Motor neuron (in vitro differentiated cells): ENCODE results near the gene CELA3B. TPM values are rescaled to one million over a fixed set of nuclear protein-coding genes. Genes with fewer than 3 reads are reported as not detected.
A peak's percentile ranks its signal among the peaks of the same experiment; 100 is the strongest.
"Not testable (repeated sequence)": the region's sequence is repeated elsewhere in the genome, so short reads cannot be mapped to it uniquely, and the experiment has no call there.

Experiments
- ATAC-seq, 8 experiments: fragments of 200-7000 bp; cut with Tn5 transposase; replicated peaks in 6 of 8; 2 replicates each; pipeline ENCODE4 v1.8.0; 2021; ENCODE audit warnings: mild to moderate bottlenecking in 8 of 8, moderate library complexity in 8 of 8
- H3K27ac ChIP-seq, 2 donors: fragments of 250-450 bp; sonication (Bioruptor Pico); 2 replicates each; pipeline ENCODE4 v1.9.0; 2021; ENCODE audit warnings: antibody characterized with exemption in 2 of 2, mild to moderate bottlenecking in 2 of 2, moderate library complexity in 1 of 2
- H3K4me1 ChIP-seq, 2 donors: fragments of 250-450 bp; sonication (Bioruptor Pico); replicated peaks in 1 of 2; 2 replicates each; pipeline ENCODE4 v1.6.1; 2021; ENCODE audit warnings: antibody characterized with exemption in 2 of 2, mild to moderate bottlenecking in 2 of 2, moderate library complexity in 1 of 2
- H3K4me3 ChIP-seq, 5 donors: fragments of 250-450 bp; sonication (Bioruptor Pico); 2 replicates each; pipeline ENCODE4 v1.9.0; 2021; ENCODE audit warnings: antibody characterized with exemption in 5 of 5, mild to moderate bottlenecking in 5 of 5, moderate library complexity in 4 of 5
- WGBS, 10 experiments: fragments of 450-650 bp; shearing (Covaris generic); methylation state at CpG; one replicate each; pipeline ENCODE4 v1.0.0; 2022; 5-methylcytosine and 5-hydroxymethylcytosine counted together
- in situ Hi-C, 9 experiments: fragments of 400-800 bp; cut with MboI; loops; one replicate each; pipeline ENCODE4 v1.15.0; 2021; ENCODE audit warnings: low sequenced_read_pairs in 9 of 9, low pct_unique_long_range_greater_than_20kb in 2 of 9; ENCODE audit not compliant: unreplicated experiment in 9 of 9
- total RNA-seq, 8 experiments: library from RNA; unstranded; fragments of 300-600 nt; gene quantifications; 2 replicates each; pipeline versions ENCODE4 v1.2.3 to v1.2.4, GENCODE V29; 2022

CELA3B gene
- total RNA-seq, 8 experiments from 2014 or later = not detected

- not testable (repeated sequence) for ATAC-seq, H3K27ac ChIP-seq, H3K4me3 ChIP-seq, H3K4me1 ChIP-seq
- in situ Hi-C loops = loop anchor here in 4 of 9 experiments (25.0 kb wide), 4 partner anchors 261 to 736 kb away; no protein-coding TSS in a partner anchor
- 32 to 40% methylated on average over 1 to 2 of the region's 2 CpGs; no CpG with 5 or more reads in 8 of the 10 experiments for WGBS, 10 experiments
These were observed 3.8 kb upstream of the CELA3B start for GRCh38 chr1:21972973-21973441.

DNA sequence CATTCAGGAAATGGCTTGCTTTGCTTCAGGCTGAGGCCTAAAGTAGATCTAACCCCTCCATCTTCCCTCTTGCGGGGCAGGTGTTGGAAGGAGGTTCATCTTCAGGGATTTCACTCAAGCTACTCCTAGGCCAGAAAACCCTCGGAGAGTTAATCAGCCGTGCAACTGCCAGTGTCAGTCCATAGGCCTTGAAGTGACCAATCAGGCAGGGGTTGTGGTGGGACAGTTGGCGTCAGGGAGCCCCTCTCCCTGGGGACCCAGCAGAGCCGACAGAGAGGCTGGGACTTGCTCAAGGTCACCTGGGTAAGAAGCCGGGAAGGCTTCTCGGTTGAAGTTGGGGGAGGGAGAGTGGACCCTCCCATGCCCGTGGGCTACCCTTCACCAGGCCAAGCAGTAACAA is 2.9 kb upstream of the CELA3B start:
- 67 to 90% (median 73%) methylated on average over 2 to 3 of the region's 8 CpGs; no CpG with 5 or more reads in 7 of the 10 experiments for WGBS, 10 experiments
- not testable (repeated sequence) for H3K27ac ChIP-seq, H3K4me3 ChIP-seq, H3K4me1 ChIP-seq
- ATAC-seq = peak in 1 of 8 experiments; percentile 17
- in situ Hi-C loops = loop anchor here in 4 of 9 experiments (25.0 kb wide), 4 partner anchors 262 to 737 kb away; no protein-coding TSS in a partner anchor

DNA sequence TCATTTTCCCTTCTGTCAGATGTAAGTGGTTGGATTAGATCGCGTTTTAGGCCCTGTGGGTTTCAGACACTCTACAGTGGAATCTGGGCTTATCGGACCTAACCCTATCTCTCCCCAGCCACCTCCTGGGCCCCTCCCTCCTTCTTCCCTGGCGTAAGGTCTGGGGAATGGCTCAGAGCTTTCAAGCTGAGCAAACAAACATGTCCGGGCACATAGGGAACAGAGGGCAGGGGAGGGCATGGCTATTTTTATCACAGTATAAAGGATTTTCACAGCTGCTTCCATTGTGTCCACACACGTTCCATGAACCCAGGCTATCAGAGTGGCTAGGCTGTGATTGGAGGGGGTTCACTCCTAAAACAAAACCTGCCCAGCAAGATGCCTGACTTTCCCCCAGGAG is 2.1 kb upstream of the CELA3B start:
- H3K27ac ChIP-seq, H3K4me1 ChIP-seq, H3K4me3 ChIP-seq: not testable (repeated sequence)
- in situ Hi-C loops = loop anchor here in 4 of 9 experiments (25.0 kb wide), 4 partner anchors 262 to 737 kb away; no protein-coding TSS in a partner anchor
- WGBS, 10 experiments = 0 to 60% methylated on average over 1 of the region's 6 CpGs; no CpG with 5 or more reads in 8 of the 10 experiments
- ATAC-seq = peak in 1 of 8 experiments; percentile 87

DNA sequence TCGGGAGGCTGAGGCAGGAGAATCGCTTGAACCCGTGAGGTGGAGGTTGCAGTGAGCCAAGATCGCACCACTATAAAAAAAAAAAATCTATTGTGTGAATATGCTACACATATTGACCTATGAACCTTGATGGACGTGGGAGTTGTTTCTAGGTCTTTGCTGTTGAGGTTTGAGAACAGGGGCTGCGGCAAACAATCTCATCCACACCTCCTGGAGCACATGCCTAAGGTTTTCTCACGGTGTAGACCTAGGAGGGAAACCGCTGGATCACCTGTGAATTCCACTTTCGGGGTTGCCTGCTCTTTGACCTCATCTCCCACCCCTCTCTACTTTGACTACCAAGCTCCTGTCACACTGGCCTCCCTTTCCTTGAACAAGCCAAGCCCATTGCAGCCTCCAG is 1.5 kb upstream of the CELA3B start:
- ATAC-seq, H3K4me3 ChIP-seq, H3K4me1 ChIP-seq, H3K27ac ChIP-seq, in situ Hi-C loops: not testable (repeated sequence)
- 70 to 100% (median 96%) methylated on average over 3 to 5 of the region's 9 CpGs; no CpG with 5 or more reads in 6 of the 10 experiments for WGBS, 10 experiments

DNA sequence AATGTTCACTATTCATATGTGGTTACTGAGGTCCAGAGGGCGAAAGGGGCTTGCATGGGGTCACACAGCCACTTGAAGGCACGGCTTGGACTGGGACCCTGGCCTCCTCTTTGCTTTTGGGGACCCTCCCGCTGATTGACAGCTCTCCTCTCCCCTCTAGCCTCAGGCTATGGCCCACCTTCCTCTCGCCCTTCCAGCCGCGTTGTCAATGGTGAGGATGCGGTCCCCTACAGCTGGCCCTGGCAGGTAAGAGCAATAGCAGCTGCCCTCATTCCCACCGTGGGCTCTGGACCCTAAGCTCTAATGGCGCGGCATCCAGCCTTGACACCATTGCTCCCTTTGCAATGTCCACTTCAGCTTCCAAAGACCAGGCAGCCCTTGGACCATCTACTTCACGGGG is 1.4 kb downstream of the CELA3B start:
- in situ Hi-C loops, ATAC-seq, H3K4me1 ChIP-seq, H3K4me3 ChIP-seq, H3K27ac ChIP-seq: not testable (repeated sequence)
- 88 to 100% (median 95%) methylated on average over 1 to 8 of the region's 11 CpGs; no CpG with 5 or more reads in 7 of the 10 experiments for WGBS, 10 experiments

- ATAC-seq = peak in 3 of 8 experiments; percentile 60 to 71 (median 66)
- in situ Hi-C loops, H3K27ac ChIP-seq, H3K4me3 ChIP-seq, H3K4me1 ChIP-seq: not testable (repeated sequence)
- 100% methylated on average over 1 of the region's 21 CpGs; no CpG with 5 or more reads in 9 of the 10 experiments for WGBS, 10 experiments
These were observed 3.8 kb downstream of the CELA3B start for GRCh38 chr1:21980515-21981220.

DNA sequence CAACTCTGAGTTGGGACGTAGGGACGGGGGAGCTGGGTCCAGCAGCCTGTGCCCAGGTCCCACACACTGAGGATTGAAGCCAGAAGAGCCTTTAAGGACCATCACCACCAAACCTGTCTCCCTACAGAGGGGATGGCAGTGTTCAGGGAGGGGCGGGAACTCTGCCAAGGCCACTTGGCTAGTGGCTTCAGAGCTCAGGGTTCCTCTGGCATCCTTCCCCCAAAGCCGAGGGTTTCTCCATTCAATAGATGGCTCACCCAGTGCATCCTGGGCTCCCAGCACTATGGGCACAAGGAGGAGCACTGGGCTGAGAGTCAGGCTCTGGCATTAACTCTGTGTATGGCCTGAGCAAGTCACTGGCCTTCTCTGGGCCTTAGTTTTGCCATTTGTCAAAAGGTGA is 4.4 kb downstream of the CELA3B start:
- in situ Hi-C loops, H3K4me1 ChIP-seq, ATAC-seq, H3K27ac ChIP-seq, H3K4me3 ChIP-seq: not testable (repeated sequence)
- WGBS, 10 experiments = 50 to 100% methylated on average over 1 of the region's 4 CpGs; no CpG with 5 or more reads in 8 of the 10 experiments

DNA sequence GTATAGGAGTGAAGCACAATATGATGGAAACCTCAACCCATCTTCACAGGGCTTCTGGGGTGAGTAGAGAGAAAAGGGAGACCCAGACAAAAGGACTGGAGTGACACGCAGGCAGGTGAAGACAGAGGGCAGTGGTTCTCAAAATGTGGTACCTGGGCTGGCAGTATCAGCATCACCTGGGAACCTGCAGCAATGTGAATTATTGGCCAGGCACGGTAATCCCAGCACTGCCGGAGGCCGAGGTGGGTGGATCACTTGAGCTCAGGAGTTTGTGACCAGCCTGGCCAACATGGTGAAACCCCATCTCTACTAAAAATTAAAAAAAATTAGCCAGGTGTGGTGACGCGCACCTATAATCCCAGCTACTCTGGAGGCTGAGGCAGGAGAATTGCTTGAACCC is 5.3 kb downstream of the CELA3B start:
- in situ Hi-C loops, H3K4me1 ChIP-seq, H3K4me3 ChIP-seq, H3K27ac ChIP-seq, ATAC-seq: not testable (repeated sequence)
- 40 to 100% (median 78%) methylated on average over 1 to 5 of the region's 6 CpGs; no CpG with 5 or more reads in 4 of the 10 experiments for WGBS, 10 experiments

GRCh38 chr1:21983539-21983938 is 6.7 kb downstream of the CELA3B start:
- 67 to 100% methylated on average over 1 to 2 of the region's 15 CpGs; no CpG with 5 or more reads in 8 of the 10 experiments for WGBS, 10 experiments
- in situ Hi-C loops = not testable (repeated sequence)

DNA sequence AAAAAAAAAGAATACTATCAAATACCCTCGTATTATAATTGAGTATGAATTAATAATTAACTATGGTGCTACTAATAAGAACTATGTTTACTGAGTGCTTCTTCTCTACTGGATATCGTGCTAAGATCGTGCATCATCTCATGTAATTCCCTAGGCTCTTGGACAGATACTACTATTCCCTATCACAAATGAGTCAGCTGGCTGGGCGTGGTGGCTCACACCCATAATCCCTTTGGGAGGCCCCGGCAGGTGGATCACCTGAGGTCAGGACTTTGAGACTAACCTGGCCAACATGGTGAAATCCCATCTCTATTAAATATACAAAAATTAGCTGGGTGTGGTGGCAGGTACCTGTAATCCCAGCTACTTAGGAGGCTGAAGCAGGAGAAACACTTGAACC is 9.1 kb downstream of the CELA3B start:
- H3K4me1 ChIP-seq, in situ Hi-C loops, H3K4me3 ChIP-seq, H3K27ac ChIP-seq, ATAC-seq: not testable (repeated sequence)
- WGBS, 10 experiments = no CpG with 5 or more reads among the region's 5 CpGs

More at GRCh38 chr1:21983539-21983938, 6.7 kb downstream of the CELA3B start:
- peak in 5 of 8 experiments; percentile 89 to 95 (median 91) for ATAC-seq
- H3K4me3 ChIP-seq, H3K27ac ChIP-seq, H3K4me1 ChIP-seq: not testable (repeated sequence)

DNA sequence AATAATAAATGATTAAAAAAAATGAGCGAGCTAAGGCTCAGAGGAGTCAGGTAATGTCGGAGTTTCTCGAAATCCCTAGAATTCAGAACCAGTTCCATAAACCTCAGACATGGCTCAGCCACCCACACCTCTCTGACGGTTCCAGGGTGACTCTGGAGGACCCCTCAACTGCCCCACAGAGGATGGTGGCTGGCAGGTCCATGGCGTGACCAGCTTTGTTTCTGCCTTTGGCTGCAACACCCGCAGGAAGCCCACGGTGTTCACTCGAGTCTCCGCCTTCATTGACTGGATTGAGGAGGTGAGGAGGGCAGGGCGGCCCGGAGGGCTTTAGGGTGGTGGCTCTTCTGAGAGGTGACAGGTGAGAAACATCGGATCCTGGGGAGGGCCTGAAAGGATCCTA is 9.6 kb downstream of the CELA3B start:
- ATAC-seq, H3K4me3 ChIP-seq, H3K4me1 ChIP-seq, H3K27ac ChIP-seq, in situ Hi-C loops: not testable (repeated sequence)
- 50 to 88% (median 85%) methylated on average over 1 to 4 of the region's 12 CpGs; no CpG with 5 or more reads in 7 of the 10 experiments for WGBS, 10 experiments

- peak in 3 of 8 experiments; percentile 31 to 77 (median 70) for ATAC-seq
- H3K4me3 ChIP-seq, H3K27ac ChIP-seq, H3K4me1 ChIP-seq, in situ Hi-C loops: not testable (repeated sequence)
- WGBS, 10 experiments = no CpG with 5 or more reads among the region's 5 CpGs
These were observed 13.0 kb downstream of the CELA3B start for GRCh38 chr1:21989672-21990393.

DNA sequence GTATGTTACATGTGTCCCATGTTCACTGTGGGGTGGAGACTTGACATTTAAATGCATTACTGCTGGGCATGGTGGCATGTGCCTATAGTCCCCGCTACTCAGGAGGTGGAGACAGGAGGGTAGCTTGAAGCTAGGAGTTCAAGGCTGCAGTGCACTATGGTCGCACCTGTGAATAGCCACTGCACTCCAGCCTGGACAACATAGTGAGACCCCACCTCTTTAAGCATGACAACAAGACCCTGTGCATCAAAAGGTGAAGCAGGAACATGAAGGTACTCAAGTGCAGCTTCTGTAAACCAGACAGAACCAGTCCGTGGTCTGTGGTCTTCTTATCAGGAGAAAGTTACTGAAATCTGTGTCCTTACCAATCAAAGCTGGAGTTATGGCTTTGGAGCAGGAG is 15.4 kb downstream of the CELA3B start:
- H3K4me3 ChIP-seq, H3K27ac ChIP-seq, H3K4me1 ChIP-seq, in situ Hi-C loops: not testable (repeated sequence)
- peak in 1 of 8 experiments; percentile 26 for ATAC-seq
- WGBS, 10 experiments = 20 to 62% (median 59%) methylated on average over 1 to 2 of the region's 3 CpGs; no CpG with 5 or more reads in 6 of the 10 experiments
